ENCODE measurements around the gene GLT1D1.

The GLT1D1 gene

GRCh38 chr12:128909653-128910052 lies 56.4 kb downstream of the GLT1D1 start:
- in situ Hi-C loops (cut with HindIII; ENCODE audit: low sequenced_read_pairs): no loop called here

- in situ Hi-C loops (cut with HindIII; ENCODE audit: low sequenced_read_pairs): no loop called here
These were observed 57.4 kb downstream of the GLT1D1 start for GRCh38 chr12:128910629-128911028.

- in situ Hi-C loops (cut with HindIII; ENCODE audit: low sequenced_read_pairs): no loop called here
These were observed 58.6 kb downstream of the GLT1D1 start for GRCh38 chr12:128911861-128912260.

- in situ Hi-C loops (cut with HindIII; ENCODE audit: low sequenced_read_pairs): no loop called here
These were observed 61.8 kb downstream of the GLT1D1 start for GRCh38 chr12:128914908-128915563.

GRCh38 chr12:128916425-128916824 lies 63.1 kb downstream of the GLT1D1 start:
- in situ Hi-C loops (cut with HindIII; ENCODE audit: low sequenced_read_pairs): no loop called here

- in situ Hi-C loops (cut with HindIII; ENCODE audit: low sequenced_read_pairs): no loop called here
These were observed 65.4 kb downstream of the GLT1D1 start for GRCh38 chr12:128918481-128919260.

- in situ Hi-C loops (cut with HindIII; ENCODE audit: low sequenced_read_pairs): no loop called here
These were observed 67.2 kb downstream of the GLT1D1 start for GRCh38 chr12:128920468-128920867.

- in situ Hi-C loops (cut with HindIII; ENCODE audit: low sequenced_read_pairs): no loop called here
These were observed 75.1 kb downstream of the GLT1D1 start for GRCh38 chr12:128928361-128928760.

- in situ Hi-C loops (cut with HindIII; ENCODE audit: low sequenced_read_pairs): no loop called here
These were observed 75.8 kb downstream of the GLT1D1 start for GRCh38 chr12:128929057-128929456.

- in situ Hi-C loops (cut with HindIII; ENCODE audit: low sequenced_read_pairs): no loop called here
These were observed 77.3 kb downstream of the GLT1D1 start for GRCh38 chr12:128930606-128931005.

- in situ Hi-C loops (cut with HindIII; ENCODE audit: low sequenced_read_pairs): no loop called here
These were observed 79.2 kb downstream of the GLT1D1 start for GRCh38 chr12:128932521-128932920.

- in situ Hi-C loops (cut with HindIII; ENCODE audit: low sequenced_read_pairs): no loop called here
These were observed 79.8 kb downstream of the GLT1D1 start for GRCh38 chr12:128933039-128933438.

- in situ Hi-C loops (cut with HindIII; ENCODE audit: low sequenced_read_pairs): no loop called here
These were observed 80.6 kb downstream of the GLT1D1 start for GRCh38 chr12:128933926-128934325.

GRCh38 chr12:128938886-128939285 lies 85.6 kb downstream of the GLT1D1 start:
- in situ Hi-C loops (cut with HindIII; ENCODE audit: low sequenced_read_pairs): no loop called here

GRCh38 chr12:128940090-128940888 lies 87.0 kb downstream of the GLT1D1 start:
- in situ Hi-C loops (cut with HindIII; ENCODE audit: low sequenced_read_pairs): no loop called here

- in situ Hi-C loops (cut with HindIII; ENCODE audit: low sequenced_read_pairs): no loop called here
These were observed 87.7 kb downstream of the GLT1D1 start for GRCh38 chr12:128940974-128941373.

GRCh38 chr12:128942960-128943477 lies 89.7 kb downstream of the GLT1D1 start:
- in situ Hi-C loops (cut with HindIII; ENCODE audit: low sequenced_read_pairs): no loop called here

GRCh38 chr12:128944956-128945355 lies 91.7 kb downstream of the GLT1D1 start:
- in situ Hi-C loops (cut with HindIII; ENCODE audit: low sequenced_read_pairs): no loop called here

- in situ Hi-C loops (cut with HindIII; ENCODE audit: low sequenced_read_pairs): no loop called here
These were observed 93.9 kb downstream of the GLT1D1 start for GRCh38 chr12:128947209-128947608.

- in situ Hi-C loops (cut with HindIII; ENCODE audit: low sequenced_read_pairs): no loop called here
These were observed 95.8 kb downstream of the GLT1D1 start for GRCh38 chr12:128949086-128949485.

GRCh38 chr12:128951448-128951847 lies 98.2 kb downstream of the GLT1D1 start:
- in situ Hi-C loops (cut with HindIII; ENCODE audit: low sequenced_read_pairs): no loop called here

Data from endothelial cell of hepatic sinusoid (primary cell).